Muscle of leg (tissue), 11 donors: ENCODE data around the gene PBX1. TPM values are rescaled to one million over a fixed set of nuclear protein-coding genes. Genes with fewer than 3 reads are reported as not detected.

ENCODE experiments used
- DNase-seq: peaks from one replicate; pipeline ENCODE4 v3.0.0; 2013
- H3K27ac ChIP-seq: one replicate; pipeline ENCODE4 v1.5.1; 2013; ENCODE audit warnings: mild to moderate bottlenecking, low read length, control low read depth
- H3K27me3 ChIP-seq: one replicate; pipeline ENCODE4 v1.6.1; 2013; ENCODE audit warnings: low read length; ENCODE audit not compliant: control insufficient read depth, insufficient read depth
- H3K36me3 ChIP-seq: one replicate; pipeline ENCODE4 v1.6.1; 2013; ENCODE audit warnings: low read length; ENCODE audit not compliant: control insufficient read depth, insufficient read depth
- H3K4me1 ChIP-seq: one replicate; pipeline ENCODE4 v1.6.1; 2013; ENCODE audit warnings: low read length; ENCODE audit not compliant: control insufficient read depth, insufficient read depth
- H3K4me3 ChIP-seq: one replicate; pipeline ENCODE4 v1.5.1; 2013; ENCODE audit warnings: low read length, control low read depth
- H3K9me3 ChIP-seq: replicated peaks from 2 replicates; pipeline ENCODE4 v1.6.1; 2013; ENCODE audit warnings: low read depth, low read length; ENCODE audit not compliant: control insufficient read depth
- WGBS: methylation state at CpG from one replicate; pipeline ENCODE4 v1.1.5; 2013; ENCODE audit warnings: missing lambda C conversion rate; ENCODE audit not compliant: insufficient coverage; 5-methylcytosine and 5-hydroxymethylcytosine counted together
- polyA plus RNA-seq, 8 donors: library from polyadenylated mRNA; unstranded; fragments of 120-200 nt; gene quantifications; one replicate each; pipeline versions ENCODE4 v1.2.1 to v1.2.3, GENCODE V29; 2013; ENCODE audit warnings: inconsistent platforms in 1 of 8, low replicate concordance in 1 of 8; ENCODE audit not compliant: insufficient read length in 8 of 8, insufficient read depth in 1 of 8
- total RNA-seq: library from RNA; stranded (reverse); fragments of 120-200 nt; gene quantifications from one replicate; pipeline ENCODE4 v1.2.4, GENCODE V29; 2013

Gene PBX1
- total and polyA plus RNA-seq, 9 donors, result 42.6 to 66.9 (median 53.2) TPM

- peaks cover 2% of the 10 kb centered on the region for H3K9me3 ChIP-seq
- H3K4me3 ChIP-seq, result no peak overlapping the region
- DNase-seq, result no peak
- H3K27me3 ChIP-seq, result no peaks in the 10 kb centered on the region
- no peak overlapping the region for H3K27ac ChIP-seq
- no peaks in the 10 kb centered on the region for H3K36me3 ChIP-seq
- WGBS, result 20% methylated on average over 1 of the region's 7 CpGs
- peaks cover 2% of the 10 kb centered on the region for H3K4me1 ChIP-seq
Observed at GRCh38 chr1:164671966-164672571, 113.1 kb downstream of the PBX1 start.

GRCh38 chr1:164672588-164672987, 113.6 kb downstream of the PBX1 start:
- WGBS, result no CpG with 5 or more reads among the region's 3 CpGs
- Histone ChIP-seq H3K27me3 (no peaks in the 10 kb centered on the region), H3K9me3 (peaks cover 2% of the 10 kb centered on the region), H3K36me3 (no peaks in the 10 kb centered on the region), H3K4me3 (no peak overlapping the region), H3K4me1 (peaks cover 2% of the 10 kb centered on the region), H3K27ac (no peak overlapping the region)
- no peak for DNase-seq

- Histone ChIP-seq H3K27ac (no peak overlapping the region), H3K4me3 (no peak overlapping the region), H3K27me3 (no peaks in the 10 kb centered on the region), H3K36me3 (no peaks in the 10 kb centered on the region), H3K4me1 (peaks cover 2% of the 10 kb centered on the region), H3K9me3 (peaks cover 2% of the 10 kb centered on the region)
- no peak for DNase-seq
- WGBS, result 83% methylated on average over 10 of the region's 14 CpGs
Observed at GRCh38 chr1:164673584-164674214, 114.7 kb downstream of the PBX1 start.

- no CpG with 5 or more reads among the region's 4 CpGs for WGBS
- no peak for DNase-seq
- Histone ChIP-seq H3K4me3 (no peak overlapping the region), H3K36me3 (no peaks in the 10 kb centered on the region), H3K27me3 (no peaks in the 10 kb centered on the region), H3K27ac (no peak overlapping the region), H3K4me1 (peaks cover 2% of the 10 kb centered on the region), H3K9me3 (no peaks in the 10 kb centered on the region)
Observed at GRCh38 chr1:164675342-164675904, 116.4 kb downstream of the PBX1 start.

GRCh38 chr1:164678136-164678700, 119.2 kb downstream of the PBX1 start:
- WGBS, result 100% methylated on average over 3 of the region's 5 CpGs
- Histone ChIP-seq H3K4me1 (no peaks in the 10 kb centered on the region), H3K9me3 (no peaks in the 10 kb centered on the region), H3K36me3 (no peaks in the 10 kb centered on the region), H3K4me3 (no peak overlapping the region), H3K27me3 (no peaks in the 10 kb centered on the region), H3K27ac (no peak overlapping the region)
- no peak for DNase-seq

- no peak for DNase-seq
- Histone ChIP-seq H3K27me3 (no peaks in the 10 kb centered on the region), H3K36me3 (peaks cover 2% of the 10 kb centered on the region), H3K27ac (no peak overlapping the region), H3K4me3 (no peak overlapping the region), H3K4me1 (no peaks in the 10 kb centered on the region), H3K9me3 (no peaks in the 10 kb centered on the region)
- 87% methylated on average over 3 of the region's 6 CpGs for WGBS
Observed at GRCh38 chr1:164682570-164682969, 123.6 kb downstream of the PBX1 start.

GRCh38 chr1:164683235-164683634, 124.3 kb downstream of the PBX1 start:
- no peak overlapping the region for H3K4me3 ChIP-seq
- H3K27ac ChIP-seq, result no peak overlapping the region
- H3K9me3 ChIP-seq, result no peaks in the 10 kb centered on the region
- DNase-seq, result no peak
- no peaks in the 10 kb centered on the region for H3K27me3 ChIP-seq
- H3K36me3 ChIP-seq, result peaks cover 2% of the 10 kb centered on the region
- no CpG with 5 or more reads among the region's 3 CpGs for WGBS
- no peaks in the 10 kb centered on the region for H3K4me1 ChIP-seq

GRCh38 chr1:164685266-164686035, 126.5 kb downstream of the PBX1 start:
- WGBS, result no CpG with 5 or more reads among the region's 3 CpGs
- H3K27ac ChIP-seq, result no peak overlapping the region
- no peaks in the 10 kb centered on the region for H3K27me3 ChIP-seq
- no peaks in the 10 kb centered on the region for H3K9me3 ChIP-seq
- peaks cover 2% of the 10 kb centered on the region for H3K36me3 ChIP-seq
- peaks cover 2% of the 10 kb centered on the region for H3K4me1 ChIP-seq
- no peak for DNase-seq
- H3K4me3 ChIP-seq, result no peak overlapping the region

- no peaks in the 10 kb centered on the region for H3K9me3 ChIP-seq
- DNase-seq, result no peak
- H3K27me3 ChIP-seq, result no peaks in the 10 kb centered on the region
- H3K36me3 ChIP-seq, result peaks cover 2% of the 10 kb centered on the region
- no peak overlapping the region for H3K4me3 ChIP-seq
- 61% methylated on average over 2 of the region's 4 CpGs for WGBS
- peaks cover 2% of the 10 kb centered on the region for H3K4me1 ChIP-seq
- H3K27ac ChIP-seq, result no peak overlapping the region
Observed at GRCh38 chr1:164687777-164688176, 128.8 kb downstream of the PBX1 start.

GRCh38 chr1:164688791-164689190, 129.8 kb downstream of the PBX1 start:
- Histone ChIP-seq H3K36me3 (peaks cover 2% of the 10 kb centered on the region), H3K27ac (no peak overlapping the region), H3K4me3 (no peak overlapping the region), H3K9me3 (no peaks in the 10 kb centered on the region), H3K27me3 (no peaks in the 10 kb centered on the region), H3K4me1 (peaks cover 2% of the 10 kb centered on the region)
- 60% methylated on average over 6 of the region's 11 CpGs for WGBS
- DNase-seq, result no peak
